Right atrium auricular region (tissue), 2 donors: ENCODE results near the gene UGT3A2. TPM values are rescaled to one million over a fixed set of nuclear protein-coding genes. Genes with fewer than 3 reads are reported as not detected.

Source experiments
- DNase-seq: peaks from one replicate; pipeline ENCODE4 v3.0.0-alpha.2; 2019; ENCODE audit warnings: low spot score
- H3K27ac ChIP-seq, 2 donors: fragments of 200-600 bp; sonication (generic); 1 replicate in 1 of 2; 2 replicates in 1 of 2; pipeline ENCODE4 v1.5.1; 2016 to 2019
- H3K27me3 ChIP-seq, 2 donors: fragments of 200-600 bp; sonication (generic); one replicate each; pipeline versions ENCODE4 v1.5.1 to v1.6.0; 2017 to 2019
- H3K36me3 ChIP-seq: fragments of 200-600 bp; sonication (generic); one replicate; pipeline ENCODE4 v1.5.1; 2016
- H3K4me1 ChIP-seq, 2 donors: fragments of 200-600 bp; sonication (generic); one replicate each; pipeline versions ENCODE4 v1.5.1 to v1.6.0; 2017 to 2019
- H3K4me3 ChIP-seq, 2 donors: fragments of 200-600 bp; sonication (generic); 1 replicate in 1 of 2; 2 replicates in 1 of 2; pipeline ENCODE4 v1.5.1; 2017 to 2019; ENCODE audit warnings: mild to moderate bottlenecking in 1 of 2, moderate library complexity in 1 of 2
- H3K9me3 ChIP-seq, 2 donors: fragments of 200-600 bp; sonication (generic); one replicate each; pipeline ENCODE4 v1.5.1; 2019
- total RNA-seq, 2 donors: library from RNA; depleted of rRNA; stranded (reverse); fragments of >200 nt; gene quantifications; one replicate each; pipeline ENCODE4 v1.1.0, GENCODE V29; 2016
- TF ChIP-seq, protein P1 (sequence below), 2 donors: fragments of 200-600 bp; sonication (generic); IDR thresholded peaks; one replicate each; pipeline ENCODE4 v1.5.1; 2019; ENCODE audit warnings: antibody characterized with exemption in 2 of 2

UGT3A2 gene
- total RNA-seq, 2 donors from 2014 or later: 0.24 TPM; not detected in 1

DNA sequence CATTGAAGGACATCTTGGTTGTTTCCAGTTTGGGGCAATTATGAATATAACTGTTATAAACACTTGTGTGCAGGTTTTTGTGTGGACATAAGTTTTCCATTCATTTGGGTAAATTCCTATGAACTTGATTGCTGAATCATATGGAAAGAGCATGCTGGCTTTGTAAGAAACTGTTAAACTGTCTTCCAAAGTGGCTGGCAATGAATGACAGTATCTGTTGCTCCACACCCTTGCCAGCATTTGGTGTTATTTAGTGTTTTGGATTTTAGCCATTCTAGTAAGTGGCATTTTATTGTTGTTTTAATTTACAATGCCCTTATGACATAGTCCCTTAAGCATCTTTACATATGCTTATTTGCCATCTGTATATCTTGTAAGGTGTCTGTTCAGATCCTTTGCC, 29.8 kb upstream of the UGT3A2 start:
- no peak for DNase-seq
- H3K4me1 ChIP-seq: no peaks in the 10 kb centered on the region
- H3K36me3 ChIP-seq: no peaks in the 10 kb centered on the region
- no peak overlapping the region for H3K27ac ChIP-seq
- H3K27me3 ChIP-seq: no peaks in the 10 kb centered on the region
- no peaks in the 10 kb centered on the region for H3K9me3 ChIP-seq
- TF ChIP-seq, protein P1, sequence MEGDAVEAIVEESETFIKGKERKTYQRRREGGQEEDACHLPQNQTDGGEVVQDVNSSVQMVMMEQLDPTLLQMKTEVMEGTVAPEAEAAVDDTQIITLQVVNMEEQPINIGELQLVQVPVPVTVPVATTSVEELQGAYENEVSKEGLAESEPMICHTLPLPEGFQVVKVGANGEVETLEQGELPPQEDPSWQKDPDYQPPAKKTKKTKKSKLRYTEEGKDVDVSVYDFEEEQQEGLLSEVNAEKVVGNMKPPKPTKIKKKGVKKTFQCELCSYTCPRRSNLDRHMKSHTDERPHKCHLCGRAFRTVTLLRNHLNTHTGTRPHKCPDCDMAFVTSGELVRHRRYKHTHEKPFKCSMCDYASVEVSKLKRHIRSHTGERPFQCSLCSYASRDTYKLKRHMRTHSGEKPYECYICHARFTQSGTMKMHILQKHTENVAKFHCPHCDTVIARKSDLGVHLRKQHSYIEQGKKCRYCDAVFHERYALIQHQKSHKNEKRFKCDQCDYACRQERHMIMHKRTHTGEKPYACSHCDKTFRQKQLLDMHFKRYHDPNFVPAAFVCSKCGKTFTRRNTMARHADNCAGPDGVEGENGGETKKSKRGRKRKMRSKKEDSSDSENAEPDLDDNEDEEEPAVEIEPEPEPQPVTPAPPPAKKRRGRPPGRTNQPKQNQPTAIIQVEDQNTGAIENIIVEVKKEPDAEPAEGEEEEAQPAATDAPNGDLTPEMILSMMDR (IDR thresholded peaks at IDR 0.05): no peak
- no peak overlapping the region for H3K4me3 ChIP-seq

DNA sequence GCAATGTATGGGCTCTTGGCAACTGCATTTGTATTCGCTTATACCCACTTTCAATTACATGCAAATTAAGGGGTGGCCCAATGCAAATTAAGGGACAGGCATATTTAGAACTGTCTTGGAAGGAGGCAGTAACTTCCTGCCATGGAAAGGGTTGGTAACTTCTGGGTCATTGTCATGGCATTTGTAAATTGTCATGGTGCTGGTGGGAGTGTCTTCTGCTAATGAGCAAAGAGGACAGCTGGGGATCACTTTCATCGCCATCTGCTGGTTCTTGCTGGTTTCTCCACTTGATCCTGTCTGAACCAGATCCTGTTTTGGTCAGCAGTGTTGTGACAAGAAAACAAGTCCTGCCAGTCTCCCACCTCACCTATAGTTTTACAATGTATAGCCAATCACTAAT, 23.3 kb upstream of the UGT3A2 start:
- TF ChIP-seq, protein P1 (IDR thresholded peaks at IDR 0.05): peak in 1 of 2 donors; percentile 15
- H3K4me1 ChIP-seq: no peaks in the 10 kb centered on the region
- no peak overlapping the region for H3K27ac ChIP-seq
- DNase-seq: no peak
- H3K4me3 ChIP-seq: no peak overlapping the region
- no peaks in the 10 kb centered on the region for H3K27me3 ChIP-seq
- H3K36me3 ChIP-seq: no peaks in the 10 kb centered on the region
- H3K9me3 ChIP-seq: peaks cover 0 to 6% of the 10 kb centered on the region in 2 donors

DNA sequence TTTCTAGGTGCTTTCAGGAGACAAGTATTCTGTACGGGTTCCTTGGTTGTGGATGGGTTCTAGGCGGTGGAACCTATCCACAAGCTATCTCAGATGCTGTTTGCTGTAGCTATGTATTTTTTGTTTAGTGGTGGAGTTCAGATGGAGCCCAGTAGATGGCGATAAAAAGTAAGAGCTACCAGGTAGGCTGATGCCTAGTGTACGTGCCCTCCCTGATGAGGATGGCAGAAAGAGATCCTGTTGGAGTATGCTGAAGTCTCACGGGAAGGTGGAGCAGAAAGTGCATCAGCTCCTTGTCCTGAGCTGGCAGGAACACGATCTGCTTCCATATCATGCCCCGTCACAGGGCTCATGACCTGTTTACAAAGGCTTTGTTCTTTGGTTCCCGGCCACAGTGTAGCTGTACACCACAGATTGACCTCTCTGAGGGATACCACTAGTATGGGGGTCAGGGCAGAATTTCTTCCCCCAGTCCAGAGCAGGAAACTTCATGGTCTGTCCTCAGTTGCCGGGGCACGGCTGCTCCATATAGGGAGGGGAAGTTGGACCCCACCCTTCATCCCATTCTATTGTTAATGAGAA, 12.6 kb upstream of the UGT3A2 start:
- H3K9me3 ChIP-seq: no peaks in the 10 kb centered on the region
- DNase-seq: no peak
- H3K27me3 ChIP-seq: no peaks in the 10 kb centered on the region
- no peaks in the 10 kb centered on the region for H3K4me1 ChIP-seq
- H3K36me3 ChIP-seq: no peaks in the 10 kb centered on the region
- no peak overlapping the region for H3K4me3 ChIP-seq
- H3K27ac ChIP-seq: no peak overlapping the region
- TF ChIP-seq, protein P1 (IDR thresholded peaks at IDR 0.05): peak; percentile 33 to 63

DNA sequence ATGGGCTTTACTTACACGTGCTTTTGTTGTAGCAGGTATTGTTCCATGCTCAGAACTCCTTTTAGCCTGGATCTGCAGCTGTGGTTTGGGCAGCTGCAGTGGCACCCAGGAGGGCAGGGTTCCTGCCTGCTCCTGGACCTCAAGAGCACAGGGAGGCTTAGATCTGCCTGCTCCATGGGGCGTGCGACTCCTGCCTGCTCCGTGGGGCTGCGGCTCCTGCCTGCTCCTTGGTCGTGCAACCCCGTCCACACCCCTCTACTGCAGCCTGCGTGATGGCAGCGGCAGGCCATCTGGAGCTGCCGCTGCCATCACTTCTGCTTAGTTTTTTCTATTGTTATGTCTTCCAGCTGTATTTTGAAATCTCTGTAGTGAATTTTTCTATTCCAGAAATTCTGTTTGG, 11.7 kb upstream of the UGT3A2 start:
- Histone ChIP-seq H3K36me3 (no peaks in the 10 kb centered on the region), H3K27ac (no peak overlapping the region), H3K27me3 (no peaks in the 10 kb centered on the region), H3K4me3 (no peak overlapping the region), H3K9me3 (no peaks in the 10 kb centered on the region), H3K4me1 (no peaks in the 10 kb centered on the region)
- TF ChIP-seq, protein P1 (IDR thresholded peaks at IDR 0.05): no peak
- no peak for DNase-seq

DNA sequence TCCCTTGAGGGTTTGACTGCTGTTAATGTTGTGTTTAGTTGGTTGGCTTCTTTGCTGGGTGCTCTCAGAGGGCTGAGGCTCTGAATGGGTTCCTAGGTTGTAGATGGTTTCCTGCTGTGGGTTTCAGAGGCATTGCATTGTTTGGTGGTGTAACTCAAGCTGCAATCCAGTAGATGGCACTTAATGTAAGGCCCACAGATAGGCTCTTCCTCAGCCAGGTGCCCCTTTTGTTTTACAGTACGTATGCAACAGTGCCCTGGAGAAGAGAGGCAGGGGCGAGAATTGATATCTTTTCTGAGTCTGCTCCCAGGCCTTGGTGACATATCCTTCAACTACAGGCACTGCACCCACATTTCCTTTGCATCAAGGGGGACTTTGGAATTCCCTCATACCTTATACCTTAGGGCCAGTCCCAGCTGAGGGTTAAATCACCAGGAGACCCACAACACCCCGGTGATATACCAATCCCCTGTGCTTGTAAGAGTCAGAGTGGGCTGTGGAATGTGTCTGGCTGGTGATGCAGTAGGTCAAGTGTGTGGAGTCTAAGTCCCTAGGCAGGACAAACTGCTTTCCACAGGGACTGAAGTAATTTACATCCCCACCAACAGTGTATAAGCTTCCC, 7.0 kb upstream of the UGT3A2 start:
- no peaks in the 10 kb centered on the region for H3K4me1 ChIP-seq
- no peak overlapping the region for H3K27ac ChIP-seq
- H3K4me3 ChIP-seq: no peak overlapping the region
- TF ChIP-seq, protein P1 (IDR thresholded peaks at IDR 0.05): no peak
- no peaks in the 10 kb centered on the region for H3K9me3 ChIP-seq
- H3K36me3 ChIP-seq: no peaks in the 10 kb centered on the region
- DNase-seq: no peak
- H3K27me3 ChIP-seq: no peaks in the 10 kb centered on the region
